ENCODE measurements around the gene ULBP3.

ULBP3 gene

GRCh38 chr6:150068720-150069648 is at the start of gene ULBP3:
Gene ULBP3 (minus strand): TSS chr6:150069121. CDS start chr6:150069066, 55 bp downstream.
- FAIRE-seq (no peak), DNase-seq (ENCODE audit: low spot score) (peak; percentile 97)

GRCh38 chr6:150118627-150119026 is 49.7 kb upstream of the ULBP3 start:
- no peak for FAIRE-seq
- DNase-seq (ENCODE audit: low spot score), result no peak

GRCh38 chr6:150118203-150118602 is 49.3 kb upstream of the ULBP3 start:
- FAIRE-seq (no peak), DNase-seq (ENCODE audit: low spot score) (no peak)

GRCh38 chr6:150116200-150116800 is 47.4 kb upstream of the ULBP3 start:
- no peak for FAIRE-seq

GRCh38 chr6:150115769-150116168 is 46.8 kb upstream of the ULBP3 start:
- no peak for DNase-seq (ENCODE audit: low spot score)
- no peak for FAIRE-seq

More at GRCh38 chr6:150116200-150116800, 47.4 kb upstream of the ULBP3 start:
- no peak for DNase-seq (ENCODE audit: low spot score)

GRCh38 chr6:150112233-150112632 is 43.3 kb upstream of the ULBP3 start:
- FAIRE-seq, result no peak
- DNase-seq (ENCODE audit: low spot score), result no peak

GRCh38 chr6:150102750-150103270 is 33.9 kb upstream of the ULBP3 start:
- no peak for DNase-seq (ENCODE audit: low spot score)
- no peak for FAIRE-seq

GRCh38 chr6:150100745-150101144 is 31.8 kb upstream of the ULBP3 start:
- DNase-seq (ENCODE audit: low spot score) (no peak), FAIRE-seq (no peak)

- no peak for DNase-seq (ENCODE audit: low spot score)
- no peak for FAIRE-seq
These were observed 31.0 kb upstream of the ULBP3 start for GRCh38 chr6:150099953-150100352.

GRCh38 chr6:150099546-150099945 is 30.6 kb upstream of the ULBP3 start:
- DNase-seq (ENCODE audit: low spot score) (no peak), FAIRE-seq (no peak)

- DNase-seq (ENCODE audit: low spot score) (no peak), FAIRE-seq (no peak)
These were observed 29.2 kb upstream of the ULBP3 start for GRCh38 chr6:150098155-150098554.

GRCh38 chr6:150093397-150093796 is 24.5 kb upstream of the ULBP3 start:
- FAIRE-seq (no peak), DNase-seq (ENCODE audit: low spot score) (no peak)

GRCh38 chr6:150091476-150091875 is 22.6 kb upstream of the ULBP3 start:
- no peak for DNase-seq (ENCODE audit: low spot score)
- FAIRE-seq, result no peak

- FAIRE-seq (no peak), DNase-seq (ENCODE audit: low spot score) (no peak)
These were observed 21.4 kb upstream of the ULBP3 start for GRCh38 chr6:150090328-150090727.

GRCh38 chr6:150088481-150089154 is 19.7 kb upstream of the ULBP3 start:
- FAIRE-seq, result no peak

GRCh38 chr6:150087336-150087735 is 18.4 kb upstream of the ULBP3 start:
- FAIRE-seq, result no peak
- no peak for DNase-seq (ENCODE audit: low spot score)

More at GRCh38 chr6:150088481-150089154, 19.7 kb upstream of the ULBP3 start:
- DNase-seq (ENCODE audit: low spot score), result no peak

GRCh38 chr6:150086026-150086425 is 17.1 kb upstream of the ULBP3 start:
- DNase-seq (ENCODE audit: low spot score) (no peak), FAIRE-seq (no peak)

GRCh38 chr6:150084426-150084825 is 15.5 kb upstream of the ULBP3 start:
- DNase-seq (ENCODE audit: low spot score), result no peak
- FAIRE-seq, result no peak

GRCh38 chr6:150083839-150084238 is 14.9 kb upstream of the ULBP3 start:
- FAIRE-seq (no peak), DNase-seq (ENCODE audit: low spot score) (no peak)

- FAIRE-seq (no peak), DNase-seq (ENCODE audit: low spot score) (no peak)
These were observed 12.8 kb upstream of the ULBP3 start for GRCh38 chr6:150081702-150082101.

GRCh38 chr6:150079604-150080003 is 10.7 kb upstream of the ULBP3 start:
- no peak for FAIRE-seq
- DNase-seq (ENCODE audit: low spot score), result peak; percentile 34

- FAIRE-seq, result no peak
- DNase-seq (ENCODE audit: low spot score), result no peak
These were observed 9.9 kb upstream of the ULBP3 start for GRCh38 chr6:150078788-150079187.

Measured in urothelium cell line (cell line).